ENCODE measurements around the gene KCNG4.

Gene KCNG4

DNA sequence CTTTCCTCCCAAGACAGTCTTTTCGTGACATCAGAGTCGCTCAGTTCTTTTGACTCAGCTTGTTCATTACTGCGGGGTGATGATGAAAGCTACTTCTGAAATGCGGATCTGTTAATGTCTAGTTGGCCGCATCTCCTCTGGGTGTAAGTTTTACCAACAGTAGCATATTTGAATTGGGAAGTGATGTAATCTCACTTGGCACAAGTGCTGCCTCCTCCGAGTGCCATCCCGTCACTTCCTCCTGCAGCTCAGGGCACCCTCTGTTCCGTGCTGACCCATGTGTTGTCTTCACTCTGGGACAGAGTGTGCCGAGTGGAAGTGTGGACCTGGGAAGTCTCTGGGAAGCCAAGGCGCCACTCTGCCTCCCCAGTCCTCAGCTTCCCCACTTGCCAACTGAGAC is 40.0 kb downstream of the KCNG4 start:
- Histone ChIP-seq H3K4me3 (no peak overlapping the region), H3K36me3 (ENCODE audit: insufficient read depth, low read length) (no peaks in the 10 kb centered on the region), H3K9me3 (ENCODE audit: low read depth, low read length) (no peaks in the 10 kb centered on the region), H3K27ac (no peak overlapping the region), H3K9ac (ENCODE audit: insufficient read length) (no peak overlapping the region)
- TF ChIP-seq POLR2AphosphoS5 (IDR thresholded peaks at IDR 0.05; ENCODE audit: borderline replicate concordance, low read depth, low read length) (no peak), EZH2 (IDR thresholded peaks at IDR 0.05) (no peak), FOXP2 (optimal IDR thresholded peaks at IDR 0.05; ENCODE audit: control extremely low read depth, extremely low read length, insufficient read depth) (no peak)
- DNase-seq (ENCODE audit: low read depth, low spot score): no peak

DNA sequence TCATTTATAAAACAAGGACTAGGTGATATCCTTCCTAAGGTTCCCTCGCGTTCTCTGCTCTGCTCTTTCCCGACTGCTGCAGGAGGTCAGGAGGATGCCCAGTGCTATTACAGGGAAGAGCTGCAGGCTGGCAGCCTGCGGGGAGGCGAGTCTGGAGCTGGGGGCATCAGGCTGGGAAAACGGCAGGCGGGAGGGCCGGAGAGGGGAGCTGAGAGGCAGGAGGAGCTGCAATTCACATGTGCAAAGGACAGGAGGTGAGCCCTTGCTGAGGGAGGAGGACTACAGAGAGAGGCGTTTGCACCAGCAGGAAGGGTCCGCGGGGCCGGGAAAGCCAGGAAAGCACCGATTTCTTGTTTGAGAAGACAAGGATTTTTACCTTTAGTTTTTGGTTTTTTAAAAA is 40.7 kb downstream of the KCNG4 start:
- H3K9me3 ChIP-seq (ENCODE audit: low read depth, low read length): no peaks in the 10 kb centered on the region
- H3K9ac ChIP-seq (ENCODE audit: insufficient read length): no peak overlapping the region
- DNase-seq (ENCODE audit: low read depth, low spot score): no peak
- no peak for TF ChIP-seq FOXP2 (optimal IDR thresholded peaks at IDR 0.05; ENCODE audit: control extremely low read depth, extremely low read length, insufficient read depth)
- no peak for TF ChIP-seq EZH2 (IDR thresholded peaks at IDR 0.05)
- TF ChIP-seq POLR2AphosphoS5 (IDR thresholded peaks at IDR 0.05; ENCODE audit: borderline replicate concordance, low read depth, low read length): no peak
- no peak overlapping the region for H3K4me3 ChIP-seq
- H3K27ac ChIP-seq: no peak overlapping the region
- no peaks in the 10 kb centered on the region for H3K36me3 ChIP-seq (ENCODE audit: insufficient read depth, low read length)

DNA sequence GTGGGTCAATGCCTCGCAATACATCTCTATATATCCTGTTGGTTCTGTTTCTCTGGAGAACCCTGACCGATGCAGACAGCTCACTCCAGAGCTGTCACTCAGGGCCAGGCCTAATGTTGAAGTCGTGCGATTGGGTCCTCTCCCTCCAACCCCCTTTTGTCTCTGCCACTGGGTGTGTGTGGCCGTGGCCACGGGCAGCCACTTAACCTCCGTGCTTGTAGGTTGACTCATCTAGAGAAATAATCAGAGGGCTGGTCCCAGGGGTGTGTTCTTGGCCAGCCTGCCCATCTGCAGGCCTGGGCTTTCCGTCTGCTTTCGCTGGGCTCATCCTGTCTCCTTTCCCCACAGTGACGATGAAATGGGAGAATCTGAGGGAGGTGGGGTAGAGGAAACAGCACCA is 41.4 kb downstream of the KCNG4 start:
- Histone ChIP-seq H3K36me3 (ENCODE audit: insufficient read depth, low read length) (no peaks in the 10 kb centered on the region), H3K27ac (no peak overlapping the region), H3K4me3 (no peak overlapping the region), H3K9me3 (ENCODE audit: low read depth, low read length) (no peaks in the 10 kb centered on the region), H3K9ac (ENCODE audit: insufficient read length) (no peak overlapping the region)
- TF ChIP-seq POLR2AphosphoS5 (IDR thresholded peaks at IDR 0.05; ENCODE audit: borderline replicate concordance, low read depth, low read length) (no peak), FOXP2 (optimal IDR thresholded peaks at IDR 0.05; ENCODE audit: control extremely low read depth, extremely low read length, insufficient read depth) (no peak), EZH2 (IDR thresholded peaks at IDR 0.05) (no peak)
- no peak for DNase-seq (ENCODE audit: low read depth, low spot score)

- Histone ChIP-seq H3K36me3 (ENCODE audit: insufficient read depth, low read length) (no peaks in the 10 kb centered on the region), H3K9me3 (ENCODE audit: low read depth, low read length) (no peaks in the 10 kb centered on the region), H3K4me3 (no peak overlapping the region), H3K27ac (no peak overlapping the region), H3K9ac (ENCODE audit: insufficient read length) (no peak overlapping the region)
- DNase-seq (ENCODE audit: low read depth, low spot score): no peak
- no peak for TF ChIP-seq POLR2AphosphoS5 (IDR thresholded peaks at IDR 0.05; ENCODE audit: borderline replicate concordance, low read depth, low read length)
- TF ChIP-seq EZH2 (IDR thresholded peaks at IDR 0.05): no peak
- TF ChIP-seq FOXP2 (optimal IDR thresholded peaks at IDR 0.05; ENCODE audit: control extremely low read depth, extremely low read length, insufficient read depth): no peak
Measured at GRCh38 chr16:84197466-84198128, 42.2 kb downstream of the KCNG4 start.

GRCh38 chr16:84196727-84197394 is 43.0 kb downstream of the KCNG4 start:
- TF ChIP-seq POLR2AphosphoS5 (IDR thresholded peaks at IDR 0.05; ENCODE audit: borderline replicate concordance, low read depth, low read length) (no peak), EZH2 (IDR thresholded peaks at IDR 0.05) (no peak), FOXP2 (optimal IDR thresholded peaks at IDR 0.05; ENCODE audit: control extremely low read depth, extremely low read length, insufficient read depth) (no peak)
- H3K9ac ChIP-seq (ENCODE audit: insufficient read length): no peak overlapping the region
- no peak for DNase-seq (ENCODE audit: low read depth, low spot score)

GRCh38 chr16:84196101-84196500 is 43.7 kb downstream of the KCNG4 start:
- TF ChIP-seq POLR2AphosphoS5 (IDR thresholded peaks at IDR 0.05; ENCODE audit: borderline replicate concordance, low read depth, low read length): no peak
- no peak for TF ChIP-seq EZH2 (IDR thresholded peaks at IDR 0.05)
- no peak for TF ChIP-seq FOXP2 (optimal IDR thresholded peaks at IDR 0.05; ENCODE audit: control extremely low read depth, extremely low read length, insufficient read depth)
- Histone ChIP-seq H3K9me3 (ENCODE audit: low read depth, low read length) (no peaks in the 10 kb centered on the region), H3K36me3 (ENCODE audit: insufficient read depth, low read length) (no peaks in the 10 kb centered on the region), H3K9ac (ENCODE audit: insufficient read length) (no peak overlapping the region), H3K4me3 (no peak overlapping the region), H3K27ac (no peak overlapping the region)
- DNase-seq (ENCODE audit: low read depth, low spot score): no peak

More at GRCh38 chr16:84196727-84197394, 43.0 kb downstream of the KCNG4 start:
- no peaks in the 10 kb centered on the region for H3K9me3 ChIP-seq (ENCODE audit: low read depth, low read length)
- no peak overlapping the region for H3K4me3 ChIP-seq
- H3K27ac ChIP-seq: no peak overlapping the region
- H3K36me3 ChIP-seq (ENCODE audit: insufficient read depth, low read length): no peaks in the 10 kb centered on the region

DNA sequence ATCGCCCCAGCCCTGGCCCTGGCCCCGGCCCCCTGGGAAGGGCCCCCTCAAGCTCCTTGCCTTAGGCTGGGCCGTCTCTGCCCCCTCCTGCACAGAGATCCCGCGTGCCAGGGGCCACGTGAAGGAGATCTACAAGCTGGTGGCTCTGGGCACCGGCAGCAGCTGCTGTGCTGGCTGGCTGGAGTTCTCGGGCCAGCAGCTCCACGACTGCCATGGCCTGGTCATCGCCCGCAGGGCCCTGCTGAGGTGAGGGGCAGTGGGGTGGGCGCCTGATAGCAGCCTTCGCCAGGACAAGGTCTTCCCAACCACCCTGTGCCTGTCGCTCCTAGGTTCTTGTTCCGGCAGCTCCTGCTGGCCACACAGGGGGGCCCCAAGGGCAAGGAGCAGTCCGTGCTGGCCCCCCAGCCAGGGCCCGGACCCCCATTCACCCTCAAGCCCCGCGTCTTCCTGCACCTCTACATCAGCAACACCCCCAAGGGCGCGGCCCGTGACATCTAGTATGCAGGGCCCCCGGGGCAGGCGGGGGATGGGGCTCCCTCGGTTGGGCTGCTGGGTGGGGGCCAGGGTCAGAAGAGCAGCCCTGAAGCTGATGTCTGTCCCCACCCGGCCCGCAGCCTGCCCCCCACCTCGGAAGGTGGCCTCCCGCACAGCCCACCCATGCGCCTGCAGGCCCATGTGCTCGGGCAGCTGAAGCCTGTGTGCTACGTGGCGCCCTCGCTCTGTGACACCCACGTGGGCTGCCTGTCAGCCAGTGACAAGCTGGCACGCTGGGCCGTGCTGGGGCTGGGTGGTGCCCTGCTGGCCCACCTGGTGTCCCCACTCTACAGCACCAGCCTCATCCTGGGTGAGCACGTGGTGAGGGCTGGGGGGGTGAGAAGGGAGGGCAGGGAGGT is 44.4 kb downstream of the KCNG4 start:
- Histone ChIP-seq H3K27ac (no peak overlapping the region), H3K4me3 (no peak overlapping the region), H3K9ac (ENCODE audit: insufficient read length) (no peak overlapping the region), H3K36me3 (ENCODE audit: insufficient read depth, low read length) (no peaks in the 10 kb centered on the region), H3K9me3 (ENCODE audit: low read depth, low read length) (no peaks in the 10 kb centered on the region)
- TF ChIP-seq EZH2 (IDR thresholded peaks at IDR 0.05) (no peak), FOXP2 (optimal IDR thresholded peaks at IDR 0.05; ENCODE audit: control extremely low read depth, extremely low read length, insufficient read depth) (no peak), POLR2AphosphoS5 (IDR thresholded peaks at IDR 0.05; ENCODE audit: borderline replicate concordance, low read depth, low read length) (no peak)
- DNase-seq (ENCODE audit: low read depth, low spot score): no peak
